AML-193 (cell line): Measurements from ENCODE around the gene TOM1L2.
A peak's percentile ranks its signal among the peaks of the same experiment; 100 is the strongest.

ENCODE experiments used
- DNase-seq, 2 experiments: peaks; one replicate each; lab custom pipeline; 2025; lab: John Stamatoyannopoulos, UW

TOM1L2 gene

GRCh38 chr17:17849147-17849820 is 122.9 kb downstream of the TOM1L2 start:
- DNase-seq: peak; percentile 29 to 35

GRCh38 chr17:17848311-17849082 is 123.7 kb downstream of the TOM1L2 start:
- no peak for DNase-seq

- DNase-seq: no peak
These were observed 124.5 kb downstream of the TOM1L2 start for GRCh38 chr17:17847726-17848125.

GRCh38 chr17:17847118-17847689 is 125.0 kb downstream of the TOM1L2 start:
- no peak for DNase-seq

GRCh38 chr17:17846645-17847044 is 125.6 kb downstream of the TOM1L2 start:
- no peak for DNase-seq

GRCh38 chr17:17846003-17846402 is 126.2 kb downstream of the TOM1L2 start:
- no peak for DNase-seq

GRCh38 chr17:17845046-17845775 is 127.0 kb downstream of the TOM1L2 start:
- DNase-seq: no peak

GRCh38 chr17:17844500-17844899 is 127.7 kb downstream of the TOM1L2 start:
- DNase-seq: no peak

GRCh38 chr17:17844079-17844478 is 128.1 kb downstream of the TOM1L2 start:
- no peak for DNase-seq

GRCh38 chr17:17843096-17843495 is 129.1 kb downstream of the TOM1L2 start:
- DNase-seq: no peak

- DNase-seq: no peak
These were observed 129.9 kb downstream of the TOM1L2 start for GRCh38 chr17:17842111-17842876.

- DNase-seq: no peak
These were observed 130.6 kb downstream of the TOM1L2 start for GRCh38 chr17:17841601-17842025.

GRCh38 chr17:17840751-17841591 is 131.2 kb downstream of the TOM1L2 start:
- DNase-seq: no peak

- DNase-seq: peak; percentile 48 to 50
These were observed 132.2 kb downstream of the TOM1L2 start for GRCh38 chr17:17839791-17840707.

- DNase-seq: no peak
These were observed 133.9 kb downstream of the TOM1L2 start for GRCh38 chr17:17837966-17838962.

GRCh38 chr17:17837380-17837821 is 134.8 kb downstream of the TOM1L2 start:
- DNase-seq: no peak

GRCh38 chr17:17836818-17837379 is 135.3 kb downstream of the TOM1L2 start, which contains the start of gene SREBF1:
TSS of gene SREBF1 (minus strand) at chr17:17836986. CDS start at chr17:17836817, 169 bp downstream.
- DNase-seq: no peak
